Endothelial cell (in vitro differentiated cells): ENCODE measurements around the gene THBS1. TPM values are rescaled to one million over a fixed set of nuclear protein-coding genes. Genes with fewer than 3 reads are reported as not detected.

ENCODE experiments used
- DNase-seq: peaks from one replicate; pipeline ENCODE4 v3.0.0; 2021; ENCODE audit warnings: low spot score
- H3K27ac Mint-ChIP-seq: one replicate; pipeline ENCODE4 v1.8.0; 2021; ENCODE audit warnings: mixed read lengths, inconsistent platforms; ENCODE audit not compliant: unreplicated experiment
- H3K27me3 Mint-ChIP-seq: one replicate; pipeline ENCODE4 v1.8.0; 2021; ENCODE audit warnings: mild to moderate bottlenecking, moderate library complexity, mixed read lengths, inconsistent platforms; ENCODE audit not compliant: unreplicated experiment
- H3K36me3 Mint-ChIP-seq: one replicate; pipeline ENCODE4 v1.8.0; 2021; ENCODE audit warnings: mild to moderate bottlenecking, low read depth, mixed read lengths, inconsistent platforms; ENCODE audit not compliant: unreplicated experiment
- H3K4me1 Mint-ChIP-seq: one replicate; pipeline ENCODE4 v1.8.0; 2021; ENCODE audit warnings: mild to moderate bottlenecking, mixed read lengths, inconsistent platforms; ENCODE audit not compliant: unreplicated experiment
- H3K4me3 Mint-ChIP-seq: one replicate; pipeline ENCODE4 v1.8.0; 2021; ENCODE audit warnings: mild to moderate bottlenecking, mixed read lengths, inconsistent platforms; ENCODE audit not compliant: unreplicated experiment
- H3K9me3 Mint-ChIP-seq: one replicate; pipeline ENCODE4 v1.8.0; 2021; ENCODE audit warnings: mixed read lengths, inconsistent platforms; ENCODE audit not compliant: unreplicated experiment
- total RNA-seq: library from RNA; stranded (reverse); fragmentation: NEBNext Ultra II Directional; extraction: Animal tissue kit (Norgen Biotek cat#: 25700); gene quantifications from one replicate; pipeline ENCODE4 v1.2.1, GENCODE V29; 2021; ENCODE audit not compliant: unreplicated experiment
- TF ChIP-seq, protein P1 (sequence below): fragments of 200-600 bp; sonication (generic); IDR thresholded peaks from one replicate; pipeline ENCODE4 v1.5.0; 2021; ENCODE audit warnings: antibody characterized with exemption; ENCODE audit not compliant: unreplicated experiment

The THBS1 gene
- total RNA-seq, 1 donor from 2014 or later: 8.2 TPM

DNA sequence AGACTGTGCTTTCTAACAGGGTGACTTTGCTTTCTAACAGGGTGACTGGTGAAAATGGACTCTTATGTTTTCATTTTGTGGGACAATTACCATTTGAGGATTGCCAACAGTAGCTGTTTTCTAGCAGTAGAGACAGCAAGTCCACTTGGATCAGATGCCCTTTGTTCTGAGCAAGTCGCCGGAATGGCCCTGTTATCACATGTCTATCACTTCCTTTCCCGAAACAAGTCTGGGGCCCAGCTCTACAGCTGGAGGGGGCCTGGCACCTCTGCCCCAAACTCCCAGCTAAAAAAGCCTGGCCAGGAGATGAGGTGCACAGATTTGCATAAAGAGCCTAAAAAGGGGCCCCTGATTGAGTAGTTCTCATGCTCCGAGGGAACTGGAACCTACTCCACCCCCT lies 44.6 kb downstream of the THBS1 start:
- H3K4me3 Mint-ChIP-seq: no peak overlapping the region
- H3K4me1 Mint-ChIP-seq: peaks cover 19% of the 10 kb centered on the region
- TF ChIP-seq, protein P1, sequence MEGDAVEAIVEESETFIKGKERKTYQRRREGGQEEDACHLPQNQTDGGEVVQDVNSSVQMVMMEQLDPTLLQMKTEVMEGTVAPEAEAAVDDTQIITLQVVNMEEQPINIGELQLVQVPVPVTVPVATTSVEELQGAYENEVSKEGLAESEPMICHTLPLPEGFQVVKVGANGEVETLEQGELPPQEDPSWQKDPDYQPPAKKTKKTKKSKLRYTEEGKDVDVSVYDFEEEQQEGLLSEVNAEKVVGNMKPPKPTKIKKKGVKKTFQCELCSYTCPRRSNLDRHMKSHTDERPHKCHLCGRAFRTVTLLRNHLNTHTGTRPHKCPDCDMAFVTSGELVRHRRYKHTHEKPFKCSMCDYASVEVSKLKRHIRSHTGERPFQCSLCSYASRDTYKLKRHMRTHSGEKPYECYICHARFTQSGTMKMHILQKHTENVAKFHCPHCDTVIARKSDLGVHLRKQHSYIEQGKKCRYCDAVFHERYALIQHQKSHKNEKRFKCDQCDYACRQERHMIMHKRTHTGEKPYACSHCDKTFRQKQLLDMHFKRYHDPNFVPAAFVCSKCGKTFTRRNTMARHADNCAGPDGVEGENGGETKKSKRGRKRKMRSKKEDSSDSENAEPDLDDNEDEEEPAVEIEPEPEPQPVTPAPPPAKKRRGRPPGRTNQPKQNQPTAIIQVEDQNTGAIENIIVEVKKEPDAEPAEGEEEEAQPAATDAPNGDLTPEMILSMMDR: no peak
- DNase-seq: no peak
- H3K36me3 Mint-ChIP-seq: no peaks in the 10 kb centered on the region
- H3K9me3 Mint-ChIP-seq: no peaks in the 10 kb centered on the region
- no peak overlapping the region for H3K27ac Mint-ChIP-seq
- peaks cover 2% of the 10 kb centered on the region for H3K27me3 Mint-ChIP-seq

DNA sequence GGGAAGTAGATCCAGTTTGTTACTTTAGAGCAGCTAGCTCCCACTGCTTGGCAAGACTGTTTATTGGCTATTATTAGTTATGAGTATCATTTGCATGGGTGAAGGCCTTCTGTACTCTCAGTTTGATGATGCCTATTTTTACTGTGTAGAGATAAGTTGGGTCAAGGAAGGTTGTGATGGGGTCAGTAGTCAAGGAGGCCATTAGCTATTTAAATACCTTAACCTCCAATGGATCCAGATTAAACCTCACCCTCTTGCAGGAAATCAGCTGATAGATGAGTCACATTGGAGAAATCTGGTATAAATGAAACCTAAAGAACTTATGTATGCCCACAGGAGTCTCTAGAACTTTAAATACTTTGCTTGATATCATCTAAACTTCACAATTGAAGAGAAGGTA lies 45.0 kb downstream of the THBS1 start:
- Mint-ChIP-seq H3K9me3 (no peaks in the 10 kb centered on the region), H3K4me1 (peaks cover 19% of the 10 kb centered on the region), H3K27ac (no peak overlapping the region), H3K27me3 (peaks cover 2% of the 10 kb centered on the region), H3K4me3 (no peak overlapping the region), H3K36me3 (no peaks in the 10 kb centered on the region)
- TF ChIP-seq, protein P1: no peak
- DNase-seq: no peak

DNA sequence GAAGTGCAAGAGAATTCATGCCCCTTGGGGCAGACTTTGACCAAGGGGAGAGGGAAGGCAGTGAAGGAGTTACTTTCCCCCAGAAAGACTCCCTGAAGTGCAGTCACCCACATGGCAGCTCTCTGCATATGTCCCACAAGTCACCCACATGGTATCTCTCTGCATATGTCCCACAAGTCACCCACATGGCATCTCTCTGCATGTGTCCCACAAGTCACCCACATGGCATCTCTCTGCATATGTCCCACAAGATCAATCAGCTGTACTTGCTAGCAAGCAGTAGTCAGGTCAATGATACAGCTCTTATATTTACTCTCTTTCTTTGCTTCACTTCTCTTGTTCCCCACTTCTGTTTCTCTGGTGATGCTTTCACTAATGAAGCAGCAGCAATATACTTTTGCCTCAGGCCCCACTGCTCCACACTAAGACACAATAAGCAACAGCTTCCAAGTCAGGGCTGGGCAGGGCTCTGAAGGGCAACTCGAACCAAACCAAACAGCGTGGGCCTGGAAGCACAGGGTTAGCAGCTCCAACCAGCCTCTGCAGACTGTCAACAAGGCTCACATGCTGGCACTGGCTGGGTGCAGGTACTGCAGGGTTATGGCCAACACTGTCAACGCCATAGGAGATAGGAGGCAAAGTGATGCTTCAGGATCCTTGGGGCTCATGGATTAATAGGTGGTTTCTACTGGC lies 46.7 kb downstream of the THBS1 start:
- H3K27ac Mint-ChIP-seq: no peak overlapping the region
- TF ChIP-seq, protein P1: no peak

DNA sequence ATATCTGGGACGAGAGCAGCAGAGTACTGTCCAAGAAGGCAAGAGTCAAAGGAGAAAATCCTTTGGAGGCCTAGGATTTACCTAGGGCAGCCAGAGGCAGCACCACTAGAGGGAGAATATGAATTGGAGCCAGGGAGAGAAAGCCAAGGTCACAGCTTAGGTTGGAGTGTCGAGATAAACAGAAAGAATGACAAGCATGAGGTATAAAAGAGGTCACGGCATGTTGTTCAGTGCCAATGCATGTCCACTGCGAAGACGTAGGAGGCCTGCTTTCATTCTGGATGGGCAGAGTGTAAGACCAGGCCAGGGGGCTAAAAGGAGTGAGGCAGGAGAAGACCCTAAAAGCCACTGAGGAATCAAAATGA lies 47.2 kb downstream of the THBS1 start:
- H3K27ac Mint-ChIP-seq: no peak overlapping the region
- DNase-seq: no peak
- peaks cover 2% of the 10 kb centered on the region for H3K27me3 Mint-ChIP-seq
- peaks cover 19% of the 10 kb centered on the region for H3K4me1 Mint-ChIP-seq
- TF ChIP-seq, protein P1: no peak
- no peaks in the 10 kb centered on the region for H3K9me3 Mint-ChIP-seq
- no peaks in the 10 kb centered on the region for H3K36me3 Mint-ChIP-seq
- H3K4me3 Mint-ChIP-seq: no peak overlapping the region

More for the DNA sequence above, 46.7 kb downstream of the THBS1 start:
- Mint-ChIP-seq H3K9me3 (no peaks in the 10 kb centered on the region), H3K27me3 (peaks cover 2% of the 10 kb centered on the region), H3K4me3 (no peak overlapping the region), H3K36me3 (no peaks in the 10 kb centered on the region), H3K4me1 (peaks cover 19% of the 10 kb centered on the region)
- no peak for DNase-seq

DNA sequence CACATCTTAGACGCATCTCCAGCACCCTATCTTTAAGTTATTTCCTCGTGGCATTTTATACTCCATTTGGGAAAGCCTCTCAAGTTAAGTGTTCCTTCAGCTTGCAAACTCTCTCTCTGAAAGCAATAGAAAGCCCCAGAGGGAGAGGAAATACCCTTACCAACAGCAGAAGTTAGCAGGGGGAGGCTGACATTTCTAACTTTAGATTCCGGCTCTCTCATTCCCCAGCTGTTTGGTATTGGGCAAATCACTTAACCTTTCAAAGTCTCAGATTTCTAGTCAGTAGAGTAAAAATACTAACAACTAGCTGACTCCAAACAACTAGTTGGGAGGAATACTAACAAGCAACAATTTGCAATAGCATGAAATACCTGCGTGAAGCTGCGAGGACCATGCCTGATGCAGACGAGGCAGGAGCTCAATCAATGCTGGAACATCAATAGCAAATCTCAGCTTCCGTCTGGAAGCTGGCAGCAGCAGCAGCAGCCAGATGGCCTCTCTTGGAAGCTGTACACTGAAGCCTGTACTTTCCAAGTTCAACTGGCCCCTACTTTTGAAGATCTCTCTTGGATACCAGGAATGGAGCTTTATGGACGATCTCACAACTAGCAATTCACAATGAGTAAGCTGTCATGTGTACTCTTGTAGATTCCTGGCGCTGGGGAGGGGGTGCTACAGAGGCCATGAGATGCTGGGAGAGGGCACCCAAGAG lies 47.8 kb downstream of the THBS1 start:
- TF ChIP-seq, protein P1: no peak
- Mint-ChIP-seq H3K36me3 (no peaks in the 10 kb centered on the region), H3K27me3 (peaks cover 2% of the 10 kb centered on the region), H3K27ac (no peak overlapping the region), H3K4me1 (peaks cover 19% of the 10 kb centered on the region), H3K9me3 (no peaks in the 10 kb centered on the region), H3K4me3 (no peak overlapping the region)
- no peak for DNase-seq
